Measurements from ENCODE around the gene SIDT1. TPM values are rescaled to one million over a fixed set of nuclear protein-coding genes. Genes with fewer than 3 reads are reported as not detected.

Gene SIDT1
- total RNA-seq (2012; rRNA removed): not detected in 2 replicates

DNA sequence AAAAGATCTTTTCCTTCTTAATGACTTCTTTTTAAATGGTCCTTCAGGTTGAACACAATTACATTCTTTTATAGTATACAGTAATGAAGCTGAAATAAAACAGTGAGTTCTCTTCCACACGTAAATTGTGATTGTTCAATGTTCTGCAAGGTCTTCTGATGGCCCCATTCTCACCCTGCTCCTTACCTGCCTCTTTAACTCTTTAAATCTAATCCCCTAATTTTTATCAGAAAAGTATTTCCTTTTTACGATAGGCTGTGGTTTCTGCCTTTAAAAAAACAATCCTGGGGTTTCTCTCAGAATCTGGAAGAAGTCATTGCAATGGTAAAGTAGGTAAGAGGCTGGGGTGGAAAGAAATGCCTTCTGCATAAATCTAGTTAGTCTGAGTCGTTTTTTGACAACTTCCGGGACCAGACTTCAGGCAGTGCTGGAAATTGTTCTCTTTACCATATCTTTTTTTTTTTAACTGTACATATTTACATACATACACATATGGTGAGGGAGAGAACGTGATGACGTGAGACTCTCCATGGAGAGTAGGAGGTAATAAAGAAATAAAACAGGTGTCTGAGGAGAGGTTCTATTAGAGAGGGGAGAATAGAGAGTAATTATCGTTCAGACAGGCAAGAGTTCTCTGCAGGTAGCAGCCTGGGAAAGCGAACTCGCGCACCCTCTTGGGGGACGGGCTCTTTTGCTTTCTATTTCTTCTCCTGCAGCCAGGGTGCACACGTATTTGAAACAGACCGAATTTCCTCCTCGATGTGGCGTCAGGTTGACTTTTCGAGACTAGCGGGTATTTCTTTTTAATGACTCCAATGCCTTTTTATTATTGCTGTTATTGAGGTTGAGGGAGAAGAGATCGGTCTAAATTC is at the start of gene SIDT1:
Gene SIDT1 (plus strand): TSS at position 730 of the 872 bp plus-strand sequence. CDS start 467 bp downstream, outside the sequence.
- Histone ChIP-seq H3K9ac (ENCODE audit: low read depth, low read length) (no peak within 1 kb of the TSS), H3K4me1 (ENCODE audit: control insufficient read depth, insufficient read depth, low read length) (peaks cover 12% of the 10 kb centered on the region), H3K4me3 (ENCODE audit: low read length) (peak within 1 kb of the TSS; percentile 55), H3K36me3 (ENCODE audit: insufficient read depth, low read length) (no peaks in the 10 kb centered on the region), H3K27me3 (ENCODE audit: control insufficient read depth, insufficient read depth, low read length) (peaks cover 88% of the 10 kb centered on the region), H3K9me3 (replicated peaks; ENCODE audit: low read length) (no peaks in the 10 kb centered on the region), H3K4me2 (ENCODE audit: low read length) (peak within 1 kb of the TSS; percentile 85)

DNA sequence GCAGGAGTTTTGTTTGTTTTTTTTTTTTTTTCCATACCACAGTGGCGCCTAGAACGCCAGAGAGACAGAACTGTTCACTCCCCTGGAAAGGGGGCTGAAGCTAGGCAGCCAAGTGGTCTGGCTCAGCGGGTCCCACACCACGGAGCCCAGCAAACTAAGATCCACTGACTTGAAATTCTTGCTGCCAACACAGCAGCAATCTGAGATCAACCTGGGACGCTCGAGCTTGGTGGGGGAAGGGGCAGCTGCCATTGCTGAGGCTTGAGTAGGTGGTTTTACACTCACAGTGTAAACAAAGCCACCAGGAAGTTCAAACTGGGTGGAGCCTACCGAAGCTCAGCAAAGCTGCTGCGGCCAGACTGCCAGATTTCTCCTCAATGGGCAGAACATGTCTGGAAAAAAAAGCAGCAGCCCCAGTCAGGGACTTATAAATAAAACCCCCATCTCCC is 47.2 kb upstream of the SIDT1 start:
- Histone ChIP-seq H3K9me3 (replicated peaks; ENCODE audit: low read length) (no peaks in the 10 kb centered on the region), H3K4me3 (ENCODE audit: low read length) (no peak overlapping the region)

DNA sequence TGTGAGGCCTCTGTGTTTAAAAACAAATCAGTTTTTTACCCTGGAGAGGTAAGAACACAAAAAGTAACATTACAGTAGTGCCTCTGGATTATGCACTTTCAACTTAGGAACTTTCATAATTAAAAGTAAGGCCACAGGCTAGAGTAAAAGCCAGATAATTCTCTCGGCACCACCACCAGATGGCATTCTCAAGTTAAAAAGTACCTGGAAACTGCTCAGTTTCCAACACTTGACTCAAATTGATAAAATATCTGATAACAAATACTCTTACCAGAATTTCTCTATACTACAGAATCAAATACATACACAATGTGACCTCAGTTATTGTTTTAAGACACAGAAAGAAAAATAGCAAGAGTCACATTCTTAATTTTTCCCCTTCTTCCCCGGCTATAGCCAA is 37.3 kb upstream of the SIDT1 start:
- Histone ChIP-seq H3K36me3 (ENCODE audit: insufficient read depth, low read length) (peaks cover 7% of the 10 kb centered on the region), H3K9ac (ENCODE audit: low read depth, low read length) (no peak overlapping the region), H3K4me3 (ENCODE audit: low read length) (no peak overlapping the region), H3K4me2 (ENCODE audit: low read length) (no peak overlapping the region), H3K4me1 (ENCODE audit: control insufficient read depth, insufficient read depth, low read length) (peaks cover 4% of the 10 kb centered on the region), H3K9me3 (replicated peaks; ENCODE audit: low read length) (no peaks in the 10 kb centered on the region), H3K27me3 (ENCODE audit: control insufficient read depth, insufficient read depth, low read length) (no peaks in the 10 kb centered on the region)

More for the DNA sequence above, 47.2 kb upstream of the SIDT1 start:
- H3K4me2 ChIP-seq (ENCODE audit: low read length): no peak overlapping the region
- H3K9ac ChIP-seq (ENCODE audit: low read depth, low read length): no peak overlapping the region
- no peaks in the 10 kb centered on the region for H3K36me3 ChIP-seq (ENCODE audit: insufficient read depth, low read length)
- no peaks in the 10 kb centered on the region for H3K4me1 ChIP-seq (ENCODE audit: control insufficient read depth, insufficient read depth, low read length)
- H3K27me3 ChIP-seq (ENCODE audit: control insufficient read depth, insufficient read depth, low read length): no peaks in the 10 kb centered on the region

DNA sequence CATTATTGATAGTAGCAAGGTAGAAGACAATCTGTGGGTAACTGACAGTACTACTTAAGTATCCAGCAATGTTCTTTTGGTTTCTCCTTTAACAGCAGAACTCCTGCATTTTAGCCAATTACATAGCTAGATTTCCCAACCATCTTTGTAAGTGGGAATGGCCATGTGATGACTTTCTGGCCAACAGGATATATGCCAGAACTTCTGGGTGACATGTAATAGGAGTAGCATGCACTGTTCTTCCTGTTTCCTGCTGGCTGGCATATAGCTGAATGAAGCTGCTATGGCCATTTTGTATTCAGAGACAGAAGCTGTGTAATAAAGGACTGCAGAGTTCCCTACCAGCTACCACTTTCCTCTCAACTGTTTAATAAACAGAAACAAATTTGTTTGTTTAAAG is 35.4 kb upstream of the SIDT1 start:
- no peaks in the 10 kb centered on the region for H3K27me3 ChIP-seq (ENCODE audit: control insufficient read depth, insufficient read depth, low read length)
- no peak overlapping the region for H3K9ac ChIP-seq (ENCODE audit: low read depth, low read length)
- no peaks in the 10 kb centered on the region for H3K9me3 ChIP-seq (replicated peaks; ENCODE audit: low read length)
- H3K4me2 ChIP-seq (ENCODE audit: low read length): no peak overlapping the region
- H3K4me1 ChIP-seq (ENCODE audit: control insufficient read depth, insufficient read depth, low read length): peaks cover 4% of the 10 kb centered on the region
- H3K4me3 ChIP-seq (ENCODE audit: low read length): no peak overlapping the region
- H3K36me3 ChIP-seq (ENCODE audit: insufficient read depth, low read length): peaks cover 7% of the 10 kb centered on the region

DNA sequence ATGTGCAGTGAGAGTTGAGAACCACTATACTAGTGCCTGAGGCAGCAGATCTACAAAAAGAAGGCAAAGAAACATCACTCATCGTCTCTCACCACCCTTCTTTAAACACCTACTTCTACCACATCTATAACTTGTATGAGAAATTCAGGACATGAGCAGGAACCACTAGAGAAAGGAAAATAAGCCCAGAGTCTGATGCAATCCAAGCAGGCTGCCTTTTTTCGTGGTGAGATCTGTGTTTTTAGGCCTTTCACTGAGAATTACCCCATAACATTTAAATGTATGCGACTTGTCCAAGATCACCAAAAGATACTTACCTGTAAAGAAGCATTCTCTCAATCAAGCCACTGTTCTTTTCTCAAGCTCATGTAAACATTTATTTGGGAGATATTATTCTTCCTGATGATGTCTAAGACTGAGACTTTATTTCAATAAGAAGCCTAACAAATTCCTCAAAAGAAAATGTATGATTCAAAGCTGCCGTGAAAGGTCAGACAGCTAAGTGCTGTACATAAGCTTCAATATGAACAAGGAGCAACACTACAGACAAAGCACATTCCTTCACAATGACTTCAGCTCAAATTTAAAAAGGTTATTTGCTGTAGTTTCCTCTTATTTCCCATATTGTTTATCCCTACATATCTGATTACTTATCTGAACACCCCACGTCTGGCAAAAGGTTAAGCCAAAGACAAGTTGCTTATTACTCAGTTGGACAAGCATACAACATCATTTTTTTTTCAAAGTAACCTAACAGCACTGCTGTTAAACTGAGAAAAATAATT is 33.9 kb upstream of the SIDT1 start:
- peaks cover 7% of the 10 kb centered on the region for H3K36me3 ChIP-seq (ENCODE audit: insufficient read depth, low read length)
- peaks cover 4% of the 10 kb centered on the region for H3K4me1 ChIP-seq (ENCODE audit: control insufficient read depth, insufficient read depth, low read length)
- H3K27me3 ChIP-seq (ENCODE audit: control insufficient read depth, insufficient read depth, low read length): no peaks in the 10 kb centered on the region
- no peak overlapping the region for H3K4me2 ChIP-seq (ENCODE audit: low read length)
- no peak overlapping the region for H3K4me3 ChIP-seq (ENCODE audit: low read length)
- no peak overlapping the region for H3K9ac ChIP-seq (ENCODE audit: low read depth, low read length)
- H3K9me3 ChIP-seq (replicated peaks; ENCODE audit: low read length): no peaks in the 10 kb centered on the region

DNA sequence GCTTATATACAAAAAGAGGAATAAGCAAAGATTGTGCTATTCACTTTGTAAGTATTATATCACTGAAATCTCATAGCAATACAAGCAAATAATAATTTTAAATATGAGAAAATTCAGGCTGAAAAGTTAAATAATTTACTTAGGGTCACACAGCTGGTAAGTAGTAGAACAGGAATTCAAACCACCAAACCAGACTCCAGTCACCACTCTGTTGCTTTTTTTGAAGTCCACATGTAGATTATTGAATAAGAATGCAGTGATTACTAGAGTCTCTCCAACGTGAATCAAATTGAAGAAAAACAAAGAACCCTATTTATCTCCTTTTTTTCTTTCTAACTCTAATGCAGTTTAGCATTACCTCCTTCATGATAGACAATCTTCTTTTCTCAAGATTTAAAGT is 33.3 kb upstream of the SIDT1 start:
- Histone ChIP-seq H3K4me3 (ENCODE audit: low read length) (no peak overlapping the region), H3K9me3 (replicated peaks; ENCODE audit: low read length) (no peaks in the 10 kb centered on the region), H3K4me1 (ENCODE audit: control insufficient read depth, insufficient read depth, low read length) (peaks cover 4% of the 10 kb centered on the region), H3K27me3 (ENCODE audit: control insufficient read depth, insufficient read depth, low read length) (no peaks in the 10 kb centered on the region), H3K36me3 (ENCODE audit: insufficient read depth, low read length) (peaks cover 7% of the 10 kb centered on the region), H3K9ac (ENCODE audit: low read depth, low read length) (no peak overlapping the region), H3K4me2 (ENCODE audit: low read length) (no peak overlapping the region)

DNA sequence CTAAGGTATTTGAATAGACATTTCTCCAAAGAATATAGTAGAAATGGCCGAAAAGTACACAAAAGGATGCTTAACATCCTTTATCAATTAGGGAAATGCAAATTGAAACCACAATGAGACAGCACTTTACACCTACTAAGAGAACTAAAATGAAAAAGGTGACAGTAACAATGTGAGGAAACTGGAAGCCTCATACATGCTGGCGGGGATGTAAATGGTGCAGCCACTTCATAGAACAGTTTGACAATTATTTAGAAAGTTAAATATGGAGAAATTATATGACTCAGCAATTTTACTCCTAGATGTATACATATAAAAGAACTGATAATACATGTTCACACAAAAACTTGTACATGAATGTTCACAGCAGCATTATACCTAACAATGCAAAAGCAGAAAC is 30.8 kb upstream of the SIDT1 start:
- Histone ChIP-seq H3K9ac (ENCODE audit: low read depth, low read length) (no peak overlapping the region), H3K9me3 (replicated peaks; ENCODE audit: low read length) (no peaks in the 10 kb centered on the region), H3K27me3 (ENCODE audit: control insufficient read depth, insufficient read depth, low read length) (no peaks in the 10 kb centered on the region), H3K4me3 (ENCODE audit: low read length) (no peak overlapping the region), H3K4me1 (ENCODE audit: control insufficient read depth, insufficient read depth, low read length) (peaks cover 4% of the 10 kb centered on the region), H3K4me2 (ENCODE audit: low read length) (no peak overlapping the region), H3K36me3 (ENCODE audit: insufficient read depth, low read length) (peaks cover 5% of the 10 kb centered on the region)

DNA sequence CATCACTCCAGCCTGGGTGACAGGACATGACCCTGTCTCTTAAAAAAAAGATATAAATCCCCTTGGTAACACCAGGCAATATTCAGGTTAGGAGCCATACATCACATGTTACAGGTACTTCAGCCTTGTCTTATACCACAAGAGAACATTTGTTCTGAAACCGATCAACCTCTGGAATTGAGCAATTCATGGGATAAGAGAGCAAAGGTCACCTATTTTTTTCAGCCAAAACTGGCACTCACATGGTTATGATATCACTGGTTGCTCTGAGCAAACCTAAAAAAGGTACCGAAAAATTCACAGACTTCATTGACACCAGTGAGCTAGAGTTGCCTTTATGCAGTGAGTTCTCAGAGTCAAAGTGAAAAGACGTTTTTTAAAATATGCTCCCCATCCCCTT is 26.5 kb upstream of the SIDT1 start:
- H3K4me3 ChIP-seq (ENCODE audit: low read length): no peak overlapping the region
- no peaks in the 10 kb centered on the region for H3K4me1 ChIP-seq (ENCODE audit: control insufficient read depth, insufficient read depth, low read length)
- no peak overlapping the region for H3K9ac ChIP-seq (ENCODE audit: low read depth, low read length)
- no peaks in the 10 kb centered on the region for H3K9me3 ChIP-seq (replicated peaks; ENCODE audit: low read length)
- H3K27me3 ChIP-seq (ENCODE audit: control insufficient read depth, insufficient read depth, low read length): no peaks in the 10 kb centered on the region
- no peak overlapping the region for H3K4me2 ChIP-seq (ENCODE audit: low read length)
- no peaks in the 10 kb centered on the region for H3K36me3 ChIP-seq (ENCODE audit: insufficient read depth, low read length)

DNA sequence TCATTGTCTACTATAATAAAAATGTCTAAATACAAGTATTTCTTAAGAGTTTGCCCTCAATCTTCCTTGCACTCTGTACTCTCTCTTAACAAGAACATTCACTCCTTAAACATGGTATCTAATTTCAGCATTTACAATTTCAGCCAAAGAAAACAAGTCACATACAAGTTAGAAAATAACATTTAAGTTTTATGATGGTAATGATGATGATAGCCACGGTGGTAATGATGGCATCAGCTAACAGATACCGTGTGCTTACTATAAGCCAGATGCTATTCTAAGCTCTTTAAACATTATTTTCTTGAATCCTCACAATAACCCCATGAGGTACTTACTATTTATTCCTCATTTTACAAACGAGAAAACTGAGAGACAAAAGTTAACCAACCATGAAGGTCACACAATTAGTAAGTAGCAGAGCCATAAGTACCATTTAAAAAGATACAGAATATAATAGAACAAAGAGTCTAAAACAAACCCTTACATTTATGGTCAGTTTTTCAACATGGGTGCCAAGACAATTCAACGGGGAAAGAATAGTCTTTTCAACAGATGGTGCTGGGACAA is 24.8 kb upstream of the SIDT1 start:
- no peak overlapping the region for H3K9ac ChIP-seq (ENCODE audit: low read depth, low read length)
- H3K4me1 ChIP-seq (ENCODE audit: control insufficient read depth, insufficient read depth, low read length): no peaks in the 10 kb centered on the region
- no peak overlapping the region for H3K4me2 ChIP-seq (ENCODE audit: low read length)
- H3K4me3 ChIP-seq (ENCODE audit: low read length): no peak overlapping the region
- no peaks in the 10 kb centered on the region for H3K9me3 ChIP-seq (replicated peaks; ENCODE audit: low read length)
- no peaks in the 10 kb centered on the region for H3K36me3 ChIP-seq (ENCODE audit: insufficient read depth, low read length)
- no peaks in the 10 kb centered on the region for H3K27me3 ChIP-seq (ENCODE audit: control insufficient read depth, insufficient read depth, low read length)

DNA sequence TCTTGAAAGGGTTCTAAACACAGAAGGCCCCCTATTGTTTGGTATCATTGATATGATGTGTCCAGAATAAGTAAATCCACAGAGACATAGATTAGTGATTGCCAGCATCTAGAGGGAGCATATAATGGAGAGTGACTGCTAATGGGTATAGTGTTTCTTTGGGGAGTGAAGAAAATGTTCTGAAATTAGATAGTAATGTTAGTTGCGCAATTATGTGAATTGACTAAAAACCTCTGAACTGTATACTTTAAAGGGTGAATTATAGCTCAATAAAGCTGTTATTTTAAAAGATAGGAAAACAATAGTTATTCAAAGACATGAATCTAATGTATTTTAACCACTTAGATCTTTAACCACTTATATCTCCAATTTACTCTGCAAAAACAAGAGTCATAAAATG is 23.4 kb upstream of the SIDT1 start:
- Histone ChIP-seq H3K36me3 (ENCODE audit: insufficient read depth, low read length) (no peaks in the 10 kb centered on the region), H3K9ac (ENCODE audit: low read depth, low read length) (no peak overlapping the region), H3K27me3 (ENCODE audit: control insufficient read depth, insufficient read depth, low read length) (no peaks in the 10 kb centered on the region), H3K4me3 (ENCODE audit: low read length) (no peak overlapping the region), H3K4me1 (ENCODE audit: control insufficient read depth, insufficient read depth, low read length) (peaks cover 4% of the 10 kb centered on the region), H3K9me3 (replicated peaks; ENCODE audit: low read length) (no peaks in the 10 kb centered on the region), H3K4me2 (ENCODE audit: low read length) (no peak overlapping the region)

DNA sequence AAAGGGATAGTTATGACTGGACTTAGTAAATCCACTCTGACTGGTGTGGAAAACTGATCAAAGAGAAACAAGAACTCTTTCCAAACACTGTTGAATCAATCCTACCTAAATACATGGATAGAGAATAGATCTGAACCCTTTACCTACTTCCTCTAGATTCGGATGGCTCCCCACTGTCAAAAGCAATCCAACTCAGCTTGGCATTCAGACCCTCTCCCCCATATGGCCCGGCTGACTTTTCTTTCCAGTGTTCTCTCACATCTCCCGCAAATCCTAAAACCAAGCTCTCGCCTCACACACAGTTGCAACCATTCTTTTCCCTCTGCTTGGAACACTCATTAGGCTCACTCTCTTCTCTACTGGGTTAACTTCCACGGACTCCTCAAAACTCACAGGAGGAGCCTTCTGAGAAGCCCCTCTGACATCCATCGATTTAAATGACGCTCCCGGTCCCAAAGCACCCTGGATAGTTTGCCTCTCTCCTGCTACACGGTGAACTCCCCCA is 18.0 kb upstream of the SIDT1 start:
- Histone ChIP-seq H3K9me3 (replicated peaks; ENCODE audit: low read length) (no peaks in the 10 kb centered on the region), H3K4me1 (ENCODE audit: control insufficient read depth, insufficient read depth, low read length) (peaks cover 9% of the 10 kb centered on the region), H3K36me3 (ENCODE audit: insufficient read depth, low read length) (no peaks in the 10 kb centered on the region), H3K9ac (ENCODE audit: low read depth, low read length) (peak overlapping the region; percentile 82), H3K4me2 (ENCODE audit: low read length) (peak overlapping the region; percentile 89), H3K4me3 (ENCODE audit: low read length) (peak overlapping the region; percentile 91), H3K27me3 (ENCODE audit: control insufficient read depth, insufficient read depth, low read length) (peaks cover 14% of the 10 kb centered on the region)
